ENCODE data around the gene PLCB2. TPM values are rescaled to one million over a fixed set of nuclear protein-coding genes. Genes with fewer than 3 reads are reported as not detected.

PLCB2 gene
- total RNA-seq, 5 donors from 2014 or later (not counting 1 experiment from before 2014, with no cell fraction given) = 242 to 293 (median 245) TPM

- H3K27ac Mint-ChIP-seq = no peak overlapping the region
- H3K27me3 Mint-ChIP-seq = no peaks in the 10 kb centered on the region
- DNase-seq = no peak
- ChIA-PET POLR2A (no interaction called here), CTCF (no interaction called here)
- peaks cover 15 to 20% (median 19%) of the 10 kb centered on the region in 3 donors for H3K4me1 Mint-ChIP-seq
- Histone ChIP-seq H3K4me3 (ENCODE audit: control insufficient read depth in 1 of 2, extremely low read depth in 1 of 2, low read length in 1 of 2) (no peak overlapping the region), H3K36me3 (ENCODE audit: control insufficient read depth in 2 of 2, extremely low read depth in 1 of 2, insufficient read depth in 1 of 2, low read length in 1 of 2) (peaks cover 23 to 77% of the 10 kb centered on the region in 2 donors), H3K4me1 (ENCODE audit: control insufficient read depth in 1 of 2, extremely low read depth in 1 of 2, insufficient read depth in 2 of 2, low read length in 2 of 2) (peaks cover 0 to 13% of the 10 kb centered on the region in 2 experiments), H3K27me3 (replicated peaks in 1 of 2; ENCODE audit: control insufficient read depth in 2 of 2, extremely low read depth in 1 of 2, insufficient read depth in 2 of 2, low read length in 1 of 2) (no peaks in the 10 kb centered on the region), H3K9me3 (peaks cover 2% of the 10 kb centered on the region), H3K27ac (ENCODE audit: low read length) (no peak overlapping the region)
- no CpG with 5 or more reads among the region's 2 CpGs for WGBS (ENCODE audit: insufficient coverage)
- ATAC-seq (replicated peaks in 1 of 4) = no peak
- H3K36me3 Mint-ChIP-seq = peaks cover 62% of the 10 kb centered on the region
- H3K4me3 Mint-ChIP-seq = no peak overlapping the region
- H3K9me3 Mint-ChIP-seq = peaks cover 0 to 3% (median 0%) of the 10 kb centered on the region in 3 donors
Observed at GRCh38 chr15:40300367-40300766, 7.4 kb downstream of the PLCB2 start.

GRCh38 chr15:40298216-40298935 lies 9.4 kb downstream of the PLCB2 start:
- Mint-ChIP-seq H3K27me3 (no peaks in the 10 kb centered on the region), H3K9me3 (peaks cover 0 to 3% (median 0%) of the 10 kb centered on the region in 3 donors), H3K36me3 (peaks cover 59% of the 10 kb centered on the region), H3K4me3 (no peak overlapping the region), H3K4me1 (peaks cover under 1 to 3% (median under 1%) of the 10 kb centered on the region in 3 donors), H3K27ac (no peak overlapping the region)
- Histone ChIP-seq H3K36me3 (ENCODE audit: control insufficient read depth in 2 of 2, extremely low read depth in 1 of 2, insufficient read depth in 1 of 2, low read length in 1 of 2) (peaks cover 33 to 86% of the 10 kb centered on the region in 2 donors), H3K9me3 (peaks cover 2% of the 10 kb centered on the region), H3K4me1 (ENCODE audit: control insufficient read depth in 1 of 2, extremely low read depth in 1 of 2, insufficient read depth in 2 of 2, low read length in 2 of 2) (no peaks in the 10 kb centered on the region), H3K27ac (ENCODE audit: low read length) (no peak overlapping the region), H3K4me3 (ENCODE audit: control insufficient read depth in 1 of 2, extremely low read depth in 1 of 2, low read length in 1 of 2) (no peak overlapping the region), H3K27me3 (replicated peaks in 1 of 2; ENCODE audit: control insufficient read depth in 2 of 2, extremely low read depth in 1 of 2, insufficient read depth in 2 of 2, low read length in 1 of 2) (no peaks in the 10 kb centered on the region)
- ChIA-PET CTCF (no interaction called here), POLR2A (no interaction called here)
- DNase-seq = no peak
- WGBS (ENCODE audit: insufficient coverage) = 98% methylated on average over 7 of the region's 17 CpGs
- no peak for ATAC-seq (replicated peaks in 1 of 4)

GRCh38 chr15:40297356-40297755 lies 10.4 kb downstream of the PLCB2 start:
- no peak overlapping the region for H3K27ac Mint-ChIP-seq
- no peaks in the 10 kb centered on the region for H3K4me1 ChIP-seq (ENCODE audit: control insufficient read depth in 1 of 2, extremely low read depth in 1 of 2, insufficient read depth in 2 of 2, low read length in 2 of 2)
- H3K36me3 ChIP-seq (ENCODE audit: control insufficient read depth in 2 of 2, extremely low read depth in 1 of 2, insufficient read depth in 1 of 2, low read length in 1 of 2) = peaks cover 33 to 84% of the 10 kb centered on the region in 2 donors
- no peak overlapping the region for H3K27ac ChIP-seq (ENCODE audit: low read length)
- H3K9me3 ChIP-seq = peaks cover 2% of the 10 kb centered on the region
- peaks cover 55% of the 10 kb centered on the region for H3K36me3 Mint-ChIP-seq
- H3K4me3 ChIP-seq (ENCODE audit: control insufficient read depth in 1 of 2, extremely low read depth in 1 of 2, low read length in 1 of 2) = no peak overlapping the region
- ATAC-seq (replicated peaks in 1 of 4) (no peak), DNase-seq (no peak)
- H3K27me3 Mint-ChIP-seq = no peaks in the 10 kb centered on the region
- no peak overlapping the region for H3K4me3 Mint-ChIP-seq
- 96% methylated on average over 9 of the region's 10 CpGs for WGBS (ENCODE audit: insufficient coverage)
- ChIA-PET POLR2A (no interaction called here), CTCF (no interaction called here)
- no peaks in the 10 kb centered on the region for H3K27me3 ChIP-seq (replicated peaks in 1 of 2; ENCODE audit: control insufficient read depth in 2 of 2, extremely low read depth in 1 of 2, insufficient read depth in 2 of 2, low read length in 1 of 2)
- peaks cover 0 to 3% (median 0%) of the 10 kb centered on the region in 3 donors for H3K9me3 Mint-ChIP-seq
- peaks cover 0 to 3% (median 0%) of the 10 kb centered on the region in 3 donors for H3K4me1 Mint-ChIP-seq

- Mint-ChIP-seq H3K27me3 (no peaks in the 10 kb centered on the region), H3K9me3 (peaks cover 0 to 3% (median 0%) of the 10 kb centered on the region in 3 donors), H3K27ac (no peak overlapping the region), H3K4me1 (peaks cover 0 to 3% (median 0%) of the 10 kb centered on the region in 3 donors), H3K4me3 (no peak overlapping the region), H3K36me3 (peaks cover 51% of the 10 kb centered on the region)
- Histone ChIP-seq H3K36me3 (ENCODE audit: control insufficient read depth in 2 of 2, extremely low read depth in 1 of 2, insufficient read depth in 1 of 2, low read length in 1 of 2) (peaks cover 30 to 84% of the 10 kb centered on the region in 2 donors), H3K9me3 (peaks cover 2% of the 10 kb centered on the region), H3K4me3 (ENCODE audit: control insufficient read depth in 1 of 2, extremely low read depth in 1 of 2, low read length in 1 of 2) (no peak overlapping the region), H3K27me3 (replicated peaks in 1 of 2; ENCODE audit: control insufficient read depth in 2 of 2, extremely low read depth in 1 of 2, insufficient read depth in 2 of 2, low read length in 1 of 2) (no peaks in the 10 kb centered on the region), H3K4me1 (ENCODE audit: control insufficient read depth in 1 of 2, extremely low read depth in 1 of 2, insufficient read depth in 2 of 2, low read length in 2 of 2) (no peaks in the 10 kb centered on the region), H3K27ac (ENCODE audit: low read length) (no peak overlapping the region)
- ChIA-PET POLR2A (no interaction called here), CTCF (interaction anchor here in 1 of 2 donors (0.5 kb wide), 1 partner anchor 201 kb away, joined by 5 read pairs; no protein-coding TSS in a partner anchor)
- WGBS (ENCODE audit: insufficient coverage) = 94% methylated on average over 4 of the region's 5 CpGs
- no peak for ATAC-seq (replicated peaks in 1 of 4)
- DNase-seq = no peak
Observed at GRCh38 chr15:40296561-40297230, 11.0 kb downstream of the PLCB2 start.

GRCh38 chr15:40295877-40296560 lies 11.7 kb downstream of the PLCB2 start:
- no peaks in the 10 kb centered on the region for H3K27me3 Mint-ChIP-seq

GRCh38 chr15:40295297-40295696 lies 12.4 kb downstream of the PLCB2 start:
- DNase-seq = no peak
- H3K4me1 ChIP-seq (ENCODE audit: control insufficient read depth in 1 of 2, extremely low read depth in 1 of 2, insufficient read depth in 2 of 2, low read length in 2 of 2) = no peaks in the 10 kb centered on the region

More at GRCh38 chr15:40295877-40296560, 11.7 kb downstream of the PLCB2 start:
- Histone ChIP-seq H3K4me1 (ENCODE audit: control insufficient read depth in 1 of 2, extremely low read depth in 1 of 2, insufficient read depth in 2 of 2, low read length in 2 of 2) (no peaks in the 10 kb centered on the region), H3K27me3 (replicated peaks in 1 of 2; ENCODE audit: control insufficient read depth in 2 of 2, extremely low read depth in 1 of 2, insufficient read depth in 2 of 2, low read length in 1 of 2) (no peaks in the 10 kb centered on the region), H3K9me3 (peaks cover 2% of the 10 kb centered on the region), H3K4me3 (ENCODE audit: control insufficient read depth in 1 of 2, extremely low read depth in 1 of 2, low read length in 1 of 2) (no peak overlapping the region), H3K36me3 (ENCODE audit: control insufficient read depth in 2 of 2, extremely low read depth in 1 of 2, insufficient read depth in 1 of 2, low read length in 1 of 2) (peaks cover 26 to 80% of the 10 kb centered on the region in 2 donors), H3K27ac (ENCODE audit: low read length) (no peak overlapping the region)
- Mint-ChIP-seq H3K4me3 (no peak overlapping the region), H3K9me3 (peaks cover 0 to 3% (median 0%) of the 10 kb centered on the region in 3 donors), H3K4me1 (peaks cover 0 to 3% (median 0%) of the 10 kb centered on the region in 3 donors), H3K36me3 (peaks cover 46% of the 10 kb centered on the region), H3K27ac (no peak overlapping the region)
- ATAC-seq (replicated peaks in 1 of 4) (no peak), DNase-seq (no peak)
- ChIA-PET POLR2A (no interaction called here), CTCF (interaction anchor here in 1 of 2 donors (0.5 kb wide), 1 partner anchor 200 kb away, joined by 5 read pairs; no protein-coding TSS in a partner anchor)
- 71% methylated on average over 5 of the region's 12 CpGs for WGBS (ENCODE audit: insufficient coverage)

More at GRCh38 chr15:40295297-40295696, 12.4 kb downstream of the PLCB2 start:
- no peak for ATAC-seq (replicated peaks in 1 of 4)
- H3K9me3 Mint-ChIP-seq = no peaks in the 10 kb centered on the region
- H3K4me1 Mint-ChIP-seq = no peaks in the 10 kb centered on the region
- no peak overlapping the region for H3K27ac ChIP-seq (ENCODE audit: low read length)
- H3K9me3 ChIP-seq = no peaks in the 10 kb centered on the region
- peaks cover 39% of the 10 kb centered on the region for H3K36me3 Mint-ChIP-seq
- H3K27me3 ChIP-seq (replicated peaks in 1 of 2; ENCODE audit: control insufficient read depth in 2 of 2, extremely low read depth in 1 of 2, insufficient read depth in 2 of 2, low read length in 1 of 2) = no peaks in the 10 kb centered on the region
- H3K36me3 ChIP-seq (ENCODE audit: control insufficient read depth in 2 of 2, extremely low read depth in 1 of 2, insufficient read depth in 1 of 2, low read length in 1 of 2) = peaks cover 21 to 76% of the 10 kb centered on the region in 2 donors
- ChIA-PET POLR2A (no interaction called here), CTCF (no interaction called here)
- 84% methylated on average over 1 of the region's 1 CpG for WGBS (ENCODE audit: insufficient coverage)
- no peak overlapping the region for H3K4me3 ChIP-seq (ENCODE audit: control insufficient read depth in 1 of 2, extremely low read depth in 1 of 2, low read length in 1 of 2)
- no peaks in the 10 kb centered on the region for H3K27me3 Mint-ChIP-seq
- H3K27ac Mint-ChIP-seq = no peak overlapping the region
- H3K4me3 Mint-ChIP-seq = no peak overlapping the region

Data from T-cell (primary cell).